Fibroblast of skin of right quadriceps (primary cell): Measurements from ENCODE around the gene WDR76.
"Not testable (repeated sequence)": the region's sequence is repeated elsewhere in the genome, so short reads cannot be mapped to it uniquely, and the experiment has no call there.

Experiments used
- DNase-seq: peaks from one replicate; pipeline ENCODE4 v3.0.0-alpha.2; 2013

WDR76 gene

DNA sequence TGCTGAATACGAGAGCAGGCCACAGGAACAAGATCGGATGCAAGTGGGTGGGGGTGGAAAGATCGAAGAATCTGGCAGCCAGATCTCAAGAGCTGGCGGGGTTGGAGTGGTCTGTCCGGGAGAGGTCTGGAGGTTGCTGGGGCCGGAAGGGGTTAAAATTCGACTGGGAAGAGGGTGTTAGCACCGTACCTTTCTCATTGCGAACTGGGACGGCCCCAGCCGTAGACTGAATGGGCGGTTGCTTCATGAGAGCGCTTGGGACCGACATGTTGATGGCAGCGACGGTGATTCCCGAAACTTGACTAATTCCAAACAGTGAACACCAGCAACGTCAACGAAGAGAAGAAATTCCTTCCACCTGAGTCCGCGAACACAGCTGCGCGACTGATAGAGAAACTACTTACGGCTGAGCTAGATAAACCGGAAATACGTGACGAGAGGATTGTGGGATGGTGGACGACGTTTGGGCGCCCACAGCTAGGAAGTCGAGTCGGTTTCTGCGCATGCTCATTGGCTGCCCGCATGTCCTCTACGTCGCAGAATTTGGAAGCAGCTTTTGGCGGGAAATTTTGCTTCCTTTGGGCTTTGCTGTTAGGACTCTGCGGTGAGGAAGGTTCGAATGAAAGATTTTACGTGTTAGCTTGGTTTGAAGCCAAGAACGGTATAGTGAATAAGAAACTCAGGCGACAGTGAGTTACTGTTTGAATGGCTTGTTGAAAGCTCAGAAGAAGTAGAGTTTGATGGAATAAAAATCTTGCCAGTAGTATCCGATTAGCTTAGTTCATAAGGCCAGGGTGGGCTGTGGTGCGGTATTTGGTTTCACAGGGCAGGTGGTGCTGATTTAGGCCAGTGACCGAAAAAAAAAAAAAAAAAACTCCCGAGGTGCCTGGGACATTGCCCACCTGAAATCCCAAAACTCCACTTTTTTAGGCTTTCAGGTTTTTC lies 2.2 kb upstream of the WDR76 start, which contains the start of gene MFAP1:
Gene MFAP1 (minus strand): TSS at position 389 of the 945 bp plus-strand sequence. CDS start 121 bp downstream, at position 268.
- DNase-seq, result peak; percentile 97

DNA sequence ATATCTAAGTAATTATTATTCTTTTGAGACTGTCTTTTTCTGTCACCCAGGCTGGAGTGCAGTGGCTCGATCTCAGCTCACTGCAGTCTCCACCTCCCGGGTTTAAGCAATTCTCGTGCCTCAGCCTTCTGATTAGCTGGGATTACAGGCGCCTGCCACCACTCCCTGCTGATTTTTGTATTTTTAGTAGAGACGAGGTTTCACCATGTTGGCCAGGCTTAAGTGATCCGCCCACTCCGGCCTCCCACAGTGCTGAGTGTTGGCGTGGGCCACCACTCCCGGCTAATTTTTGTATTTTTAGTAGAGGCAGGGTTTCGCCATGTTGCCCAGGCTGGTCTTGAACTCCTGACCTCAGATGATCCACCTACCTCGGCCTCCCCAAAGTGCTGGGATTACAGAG lies 1.5 kb upstream of the WDR76 start:
- not testable (repeated sequence) for DNase-seq

- no peak for DNase-seq
These were observed 734 bp upstream of the WDR76 start for GRCh38 chr15:43826029-43826507.

GRCh38 chr15:43828061-43828657 lies 1.4 kb downstream of the WDR76 start:
- peak; percentile 3 for DNase-seq

- not testable (repeated sequence) for DNase-seq
These were observed 3.2 kb downstream of the WDR76 start for GRCh38 chr15:43829951-43830540.

DNA sequence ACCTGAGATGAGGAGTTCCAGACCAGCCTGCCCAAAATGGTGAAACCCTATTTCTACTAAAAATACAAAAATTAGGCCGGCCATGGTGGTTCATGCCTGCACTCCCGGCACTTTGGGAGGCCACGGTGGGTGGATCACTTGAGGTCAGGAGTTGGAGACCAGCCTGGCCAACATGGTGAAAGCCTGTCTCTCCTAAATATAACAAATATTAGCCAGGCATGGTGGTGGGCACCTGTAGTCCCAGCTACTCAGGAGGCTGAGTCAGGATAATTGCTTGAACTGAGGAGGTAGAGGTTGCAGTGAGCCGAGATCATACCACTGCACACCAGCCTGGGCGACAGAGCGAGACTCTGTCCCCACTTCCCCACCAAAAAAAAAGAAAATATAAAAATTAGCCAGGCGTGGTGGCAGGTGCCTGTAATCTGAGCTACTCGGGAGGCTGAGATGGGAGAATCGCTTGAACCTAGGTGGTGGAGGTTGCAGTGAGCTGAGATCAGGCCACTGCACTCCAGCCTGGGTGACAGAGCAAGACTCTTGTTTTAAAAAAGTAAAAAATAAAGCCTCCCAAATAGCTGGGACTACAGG lies 4.0 kb downstream of the WDR76 start:
- DNase-seq, result not testable (repeated sequence)

GRCh38 chr15:43831519-43832052 lies 4.8 kb downstream of the WDR76 start:
- DNase-seq, result not testable (repeated sequence)

DNA sequence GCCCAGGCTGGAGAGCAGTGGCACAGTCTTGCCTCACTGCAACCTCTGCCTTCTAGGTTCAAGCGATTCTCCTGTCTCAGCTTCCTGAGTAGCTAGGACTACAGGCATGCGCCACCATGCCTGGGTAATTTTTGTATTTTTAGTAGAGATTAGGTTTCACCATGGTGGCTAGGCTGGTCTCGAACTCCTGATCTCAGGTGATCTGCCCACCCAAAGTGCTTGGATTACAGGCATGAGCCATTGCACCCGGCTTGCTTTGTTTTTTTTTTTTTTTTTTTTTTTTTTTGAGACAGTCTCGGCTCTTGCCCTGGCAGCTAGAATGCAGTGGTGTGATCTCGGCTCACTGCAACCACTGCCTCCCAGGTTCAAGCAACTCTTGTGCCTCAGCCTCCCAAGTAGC lies 5.7 kb downstream of the WDR76 start:
- DNase-seq, result not testable (repeated sequence)

DNA sequence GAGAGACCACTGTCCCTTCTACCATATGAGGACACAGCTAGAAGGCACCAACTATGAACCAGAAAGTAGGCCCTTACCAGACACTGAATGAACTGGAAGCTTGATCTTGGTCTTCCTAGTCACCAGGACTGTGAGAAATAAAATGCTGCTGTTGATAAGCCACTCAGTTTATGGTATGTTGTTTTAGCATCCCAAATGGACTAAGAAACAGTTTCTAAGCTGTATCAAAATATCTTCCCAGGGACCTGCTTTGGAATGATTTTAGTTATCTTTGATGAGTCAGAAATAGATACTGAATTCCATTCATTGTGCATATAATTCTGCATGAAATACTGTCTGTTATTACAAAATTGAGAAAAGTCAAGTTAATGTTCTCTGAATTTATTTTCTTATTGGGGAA lies 18.6 kb downstream of the WDR76 start:
- DNase-seq, result no peak

- DNase-seq, result no peak
These were observed 24.4 kb downstream of the WDR76 start for GRCh38 chr15:43851251-43851650.

DNA sequence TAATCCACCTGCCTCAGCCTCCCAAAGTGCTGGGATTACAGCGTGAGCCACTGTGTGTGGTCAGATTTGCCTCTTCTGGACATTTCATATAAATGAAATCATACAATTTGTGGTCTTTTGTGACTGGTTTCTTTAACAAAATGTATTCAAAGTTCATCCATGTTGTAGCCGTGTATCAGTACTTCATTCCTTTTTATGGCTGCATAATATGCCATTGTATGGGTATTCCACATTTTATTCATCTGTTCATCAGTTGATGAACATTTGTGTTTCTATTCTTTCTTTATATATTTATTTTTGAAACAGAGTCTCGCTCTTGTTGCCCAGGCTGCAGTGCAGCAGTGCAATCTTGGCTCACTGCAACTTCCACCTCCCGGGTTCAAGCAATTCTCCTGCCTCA lies 25.8 kb downstream of the WDR76 start:
- no peak for DNase-seq

DNA sequence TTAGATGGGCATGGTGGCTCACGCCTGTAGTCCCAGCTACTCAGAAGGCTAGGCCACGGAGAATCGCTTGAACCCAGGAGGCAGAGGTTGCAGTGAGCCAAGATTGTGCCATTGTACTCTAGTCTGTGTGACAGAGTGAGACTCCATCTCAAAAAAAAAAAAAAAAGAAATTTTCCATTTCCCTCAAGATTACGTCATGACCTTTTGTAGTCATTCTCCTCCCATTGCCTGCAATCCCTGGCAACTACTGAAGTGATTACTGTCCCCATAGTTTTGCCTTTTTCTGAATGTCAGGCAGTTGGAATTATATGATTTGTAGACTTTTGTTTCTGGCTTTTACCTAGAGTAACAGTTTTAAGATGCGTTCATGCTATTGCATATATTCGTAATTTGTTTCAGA lies 28.0 kb downstream of the WDR76 start:
- DNase-seq, result peak; percentile 7

GRCh38 chr15:43859546-43859945 lies 32.7 kb downstream of the WDR76 start:
- DNase-seq, result no peak

GRCh38 chr15:43866636-43867035 lies 39.8 kb downstream of the WDR76 start:
- DNase-seq, result not testable (repeated sequence)

DNA sequence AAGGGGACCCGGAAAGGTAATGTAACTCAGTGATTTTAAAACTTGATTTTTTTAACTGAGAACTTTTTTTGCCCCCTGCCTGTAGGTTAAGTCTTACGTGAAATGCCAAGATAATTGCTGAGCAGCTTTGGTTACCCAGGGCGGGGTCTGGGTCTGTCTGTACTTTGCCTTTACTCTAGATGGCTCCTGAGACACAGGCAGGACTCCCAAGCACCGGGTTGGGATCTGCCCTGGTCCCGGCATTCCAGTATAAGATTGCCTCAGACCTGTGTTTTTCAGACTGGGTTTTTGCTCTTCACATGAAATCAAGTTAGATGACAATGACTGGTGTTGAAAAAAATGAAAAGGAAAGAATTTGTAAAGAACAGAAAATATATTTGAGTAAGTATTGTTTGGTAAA lies 40.3 kb downstream of the WDR76 start:
- DNase-seq, result no peak

- DNase-seq, result no peak
These were observed 41.6 kb downstream of the WDR76 start for GRCh38 chr15:43868406-43868805.

GRCh38 chr15:43871835-43872234 lies 45.0 kb downstream of the WDR76 start:
- DNase-seq, result no peak

DNA sequence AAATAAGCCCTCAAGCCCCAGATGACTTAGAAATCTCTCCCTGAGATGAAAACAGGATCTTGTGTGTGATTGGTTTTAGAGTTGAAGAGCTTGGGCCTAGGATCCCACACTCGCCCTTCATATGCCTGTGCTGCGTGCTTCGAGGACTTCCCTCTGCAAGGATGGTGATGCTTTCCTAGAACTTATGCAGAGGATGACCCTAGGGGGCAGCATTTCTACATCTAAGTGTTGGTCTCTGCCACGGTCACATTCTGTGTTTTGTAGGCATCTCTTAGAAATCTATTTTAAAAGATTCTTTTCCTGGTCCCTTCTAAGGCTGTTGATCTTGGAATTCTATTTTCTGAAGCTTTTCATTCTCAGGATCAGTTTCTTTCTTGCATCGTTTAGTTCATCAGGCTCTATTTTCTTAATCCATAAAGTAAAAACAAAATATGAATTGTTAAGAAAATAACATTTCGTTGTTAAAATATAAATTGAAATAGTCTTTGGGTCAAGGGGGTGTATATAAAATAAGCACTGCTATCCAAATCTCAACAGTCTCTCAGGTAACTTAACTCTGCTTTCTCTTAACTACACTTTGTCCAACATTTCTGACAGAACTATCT lies 45.7 kb downstream of the WDR76 start:
- DNase-seq, result peak; percentile 71

- no peak for DNase-seq
These were observed 46.8 kb downstream of the WDR76 start for GRCh38 chr15:43873651-43874050.

GRCh38 chr15:43876872-43877271 lies 50.1 kb downstream of the WDR76 start:
- DNase-seq, result no peak

DNA sequence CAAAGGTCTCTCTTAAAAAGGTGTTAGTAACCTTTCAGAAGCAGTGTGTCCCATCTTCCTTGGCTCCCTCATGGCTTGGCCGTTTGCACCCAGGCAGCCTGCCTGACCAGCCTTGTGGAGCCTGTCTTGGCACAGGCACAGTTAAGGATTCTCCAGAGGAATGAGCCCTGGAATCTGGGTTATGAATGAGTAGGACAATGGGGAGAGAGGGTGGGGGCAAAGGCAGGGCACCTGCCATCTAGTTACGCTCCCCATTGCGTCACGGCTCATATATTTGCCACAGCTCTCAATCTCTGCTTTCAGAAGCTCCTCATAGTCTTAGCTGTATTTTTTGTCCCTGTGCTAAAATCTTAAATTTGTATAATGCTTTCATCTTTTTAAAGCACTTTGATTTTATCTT lies 50.6 kb downstream of the WDR76 start:
- DNase-seq, result no peak

- no peak for DNase-seq
These were observed 51.6 kb downstream of the WDR76 start for GRCh38 chr15:43878446-43878845.
